ENCODE data around the gene FMNL3. TPM values are rescaled to one million over a fixed set of nuclear protein-coding genes. Genes with fewer than 3 reads are reported as not detected.

FMNL3 gene
- total and polyA plus RNA-seq, 2 of the 13 experiments (the other 11 are each of a cell fraction or from before 2014, with no cell fraction given), result 0.44 to 1.1 TPM

DNA sequence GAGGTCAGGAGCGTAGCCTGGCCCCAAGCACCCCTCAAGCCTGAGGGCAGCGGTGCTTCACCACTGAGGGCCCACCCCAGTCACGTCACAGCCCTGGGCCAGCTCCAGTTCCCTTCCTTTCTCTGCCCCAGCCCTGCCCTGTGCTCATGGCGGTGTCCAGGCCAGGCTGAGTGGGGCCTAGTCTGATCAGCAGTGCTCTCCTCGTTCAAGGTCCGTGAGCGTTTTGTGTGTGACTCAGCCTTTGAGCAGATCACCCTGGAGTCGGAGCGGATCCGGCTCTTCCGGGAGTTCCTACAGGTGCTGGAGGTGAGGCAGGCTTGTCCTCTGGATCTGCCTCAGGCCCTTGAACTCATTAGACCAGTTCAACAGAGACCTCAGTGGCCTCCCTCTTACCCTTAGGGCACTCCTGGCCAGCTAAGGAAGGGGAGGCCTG lies 64.8 kb downstream of the FMNL3 start (continued):
- TF ChIP-seq ZNF776 (CRISPR knock-in tag; IDR thresholded peaks at IDR 0.05) (0 out of 2 replicates have a peak, but pooled peaks have one; percentile 41), JDP2 (CRISPR knock-in tag; IDR thresholded peaks at IDR 0.05; ENCODE audit: borderline replicate concordance) (no peak), GABPB1 (CRISPR knock-in tag; IDR thresholded peaks at IDR 0.05) (peak; percentile 66), ONECUT2 (CRISPR knock-in tag; IDR thresholded peaks at IDR 0.05) (0 out of 2 replicates have a peak, but pooled peaks have one; percentile 20), PHF20 (CRISPR knock-in tag; IDR thresholded peaks at IDR 0.05) (peak; percentile 70; the same call in 1 of the 2 replicates), NR2C2 (CRISPR knock-in tag; IDR thresholded peaks at IDR 0.05; ENCODE audit: borderline replicate concordance) (peak; percentile 26; the same call in 1 of the 2 replicates), ISL2 (CRISPR knock-in tag; IDR thresholded peaks at IDR 0.05) (no peak; the same call in 1 of the 2 replicates), TBP (CRISPR knock-in tag; IDR thresholded peaks at IDR 0.05) (no peak), DNMT3B (CRISPR knock-in tag; conservative IDR thresholded peaks at IDR 0.05) (no peak), SP4 (CRISPR knock-in tag; IDR thresholded peaks at IDR 0.05) (0 out of 2 replicates have a peak, but pooled peaks have one; percentile 41), ARID2 (CRISPR knock-in tag; IDR thresholded peaks at IDR 0.05; ENCODE audit: borderline replicate concordance) (no peak), FOXJ3 (CRISPR knock-in tag; IDR thresholded peaks at IDR 0.05; ENCODE audit: borderline replicate concordance) (no peak), ZFAT (CRISPR knock-in tag; conservative IDR thresholded peaks at IDR 0.05) (no peak)
- TF ChIP-seq, protein P1, sequence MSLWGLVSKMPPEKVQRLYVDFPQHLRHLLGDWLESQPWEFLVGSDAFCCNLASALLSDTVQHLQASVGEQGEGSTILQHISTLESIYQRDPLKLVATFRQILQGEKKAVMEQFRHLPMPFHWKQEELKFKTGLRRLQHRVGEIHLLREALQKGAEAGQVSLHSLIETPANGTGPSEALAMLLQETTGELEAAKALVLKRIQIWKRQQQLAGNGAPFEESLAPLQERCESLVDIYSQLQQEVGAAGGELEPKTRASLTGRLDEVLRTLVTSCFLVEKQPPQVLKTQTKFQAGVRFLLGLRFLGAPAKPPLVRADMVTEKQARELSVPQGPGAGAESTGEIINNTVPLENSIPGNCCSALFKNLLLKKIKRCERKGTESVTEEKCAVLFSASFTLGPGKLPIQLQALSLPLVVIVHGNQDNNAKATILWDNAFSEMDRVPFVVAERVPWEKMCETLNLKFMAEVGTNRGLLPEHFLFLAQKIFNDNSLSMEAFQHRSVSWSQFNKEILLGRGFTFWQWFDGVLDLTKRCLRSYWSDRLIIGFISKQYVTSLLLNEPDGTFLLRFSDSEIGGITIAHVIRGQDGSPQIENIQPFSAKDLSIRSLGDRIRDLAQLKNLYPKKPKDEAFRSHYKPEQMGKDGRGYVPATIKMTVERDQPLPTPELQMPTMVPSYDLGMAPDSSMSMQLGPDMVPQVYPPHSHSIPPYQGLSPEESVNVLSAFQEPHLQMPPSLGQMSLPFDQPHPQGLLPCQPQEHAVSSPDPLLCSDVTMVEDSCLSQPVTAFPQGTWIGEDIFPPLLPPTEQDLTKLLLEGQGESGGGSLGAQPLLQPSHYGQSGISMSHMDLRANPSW (CRISPR knock-in tag; IDR thresholded peaks at IDR 0.05; ENCODE audit: borderline replicate concordance), result no peak
- TF ChIP-seq, protein P2, sequence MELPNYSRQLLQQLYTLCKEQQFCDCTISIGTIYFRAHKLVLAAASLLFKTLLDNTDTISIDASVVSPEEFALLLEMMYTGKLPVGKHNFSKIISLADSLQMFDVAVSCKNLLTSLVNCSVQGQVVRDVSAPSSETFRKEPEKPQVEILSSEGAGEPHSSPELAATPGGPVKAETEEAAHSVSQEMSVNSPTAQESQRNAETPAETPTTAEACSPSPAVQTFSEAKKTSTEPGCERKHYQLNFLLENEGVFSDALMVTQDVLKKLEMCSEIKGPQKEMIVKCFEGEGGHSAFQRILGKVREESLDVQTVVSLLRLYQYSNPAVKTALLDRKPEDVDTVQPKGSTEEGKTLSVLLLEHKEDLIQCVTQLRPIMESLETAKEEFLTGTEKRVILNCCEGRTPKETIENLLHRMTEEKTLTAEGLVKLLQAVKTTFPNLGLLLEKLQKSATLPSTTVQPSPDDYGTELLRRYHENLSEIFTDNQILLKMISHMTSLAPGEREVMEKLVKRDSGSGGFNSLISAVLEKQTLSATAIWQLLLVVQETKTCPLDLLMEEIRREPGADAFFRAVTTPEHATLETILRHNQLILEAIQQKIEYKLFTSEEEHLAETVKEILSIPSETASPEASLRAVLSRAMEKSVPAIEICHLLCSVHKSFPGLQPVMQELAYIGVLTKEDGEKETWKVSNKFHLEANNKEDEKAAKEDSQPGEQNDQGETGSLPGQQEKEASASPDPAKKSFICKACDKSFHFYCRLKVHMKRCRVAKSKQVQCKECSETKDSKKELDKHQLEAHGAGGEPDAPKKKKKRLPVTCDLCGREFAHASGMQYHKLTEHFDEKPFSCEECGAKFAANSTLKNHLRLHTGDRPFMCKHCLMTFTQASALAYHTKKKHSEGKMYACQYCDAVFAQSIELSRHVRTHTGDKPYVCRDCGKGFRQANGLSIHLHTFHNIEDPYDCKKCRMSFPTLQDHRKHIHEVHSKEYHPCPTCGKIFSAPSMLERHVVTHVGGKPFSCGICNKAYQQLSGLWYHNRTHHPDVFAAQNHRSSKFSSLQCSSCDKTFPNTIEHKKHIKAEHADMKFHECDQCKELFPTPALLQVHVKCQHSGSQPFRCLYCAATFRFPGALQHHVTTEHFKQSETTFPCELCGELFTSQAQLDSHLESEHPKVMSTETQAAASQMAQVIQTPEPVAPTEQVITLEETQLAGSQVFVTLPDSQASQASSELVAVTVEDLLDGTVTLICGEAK (IDR thresholded peaks at IDR 0.05), result no peak
- TF ChIP-seq, protein P2 (CRISPR knock-in tag; IDR thresholded peaks at IDR 0.05), result peak; percentile 60; the same call in 1 of the 2 replicates
- TF ChIP-seq, protein P3, sequence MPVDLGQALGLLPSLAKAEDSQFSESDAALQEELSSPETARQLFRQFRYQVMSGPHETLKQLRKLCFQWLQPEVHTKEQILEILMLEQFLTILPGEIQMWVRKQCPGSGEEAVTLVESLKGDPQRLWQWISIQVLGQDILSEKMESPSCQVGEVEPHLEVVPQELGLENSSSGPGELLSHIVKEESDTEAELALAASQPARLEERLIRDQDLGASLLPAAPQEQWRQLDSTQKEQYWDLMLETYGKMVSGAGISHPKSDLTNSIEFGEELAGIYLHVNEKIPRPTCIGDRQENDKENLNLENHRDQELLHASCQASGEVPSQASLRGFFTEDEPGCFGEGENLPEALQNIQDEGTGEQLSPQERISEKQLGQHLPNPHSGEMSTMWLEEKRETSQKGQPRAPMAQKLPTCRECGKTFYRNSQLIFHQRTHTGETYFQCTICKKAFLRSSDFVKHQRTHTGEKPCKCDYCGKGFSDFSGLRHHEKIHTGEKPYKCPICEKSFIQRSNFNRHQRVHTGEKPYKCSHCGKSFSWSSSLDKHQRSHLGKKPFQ (CRISPR knock-in tag; IDR thresholded peaks at IDR 0.05; ENCODE audit: insufficient replicate concordance), result no peak
